Upper lobe of left lung (tissue), 6 donors: ENCODE measurements around the gene DNAJB11. TPM values are rescaled to one million over a fixed set of nuclear protein-coding genes. Genes with fewer than 3 reads are reported as not detected.

Experiments used
- ATAC-seq, 2 donors: fragments of 200-7000 bp; cut with Tn5 transposase; one replicate each; pipeline ENCODE4 v1.9.1; 2022; ENCODE audit warnings: mild to moderate bottlenecking in 2 of 2, moderate library complexity in 2 of 2; ENCODE audit not compliant: low FRiP score in 2 of 2
- DNase-seq, 2 donors: peaks; one replicate each; pipeline ENCODE4 v3.0.0-alpha.2; 2019 to 2020
- H3K27ac ChIP-seq, 4 donors: fragments of 200-600 bp; sonication (generic); one replicate each; pipeline ENCODE4 v1.5.1; 2016 to 2019
- H3K27me3 ChIP-seq, 4 donors: fragments of 200-600 bp; sonication (generic); one replicate each; pipeline ENCODE4 v1.5.1; 2017 to 2019
- H3K36me3 ChIP-seq, 4 donors: fragments of 200-600 bp; sonication (generic); one replicate each; pipeline ENCODE4 v1.5.1; 2016 to 2019
- H3K4me1 ChIP-seq, 4 donors: fragments of 200-600 bp; sonication (generic); one replicate each; pipeline ENCODE4 v1.5.1; 2018 to 2019
- H3K4me3 ChIP-seq, 4 donors: fragments of 200-600 bp; sonication (generic); one replicate each; pipeline ENCODE4 v1.5.1; 2017 to 2019; ENCODE audit warnings: mild to moderate bottlenecking in 2 of 4, moderate library complexity in 1 of 4
- H3K9me3 ChIP-seq, 4 donors: fragments of 200-600 bp; sonication (generic); one replicate each; pipeline ENCODE4 v1.5.1; 2018 to 2019
- EP300 ChIP-seq, 4 donors: sonication (generic); formaldehyde crosslinking; IDR thresholded peaks; one replicate each; pipeline ENCODE4 v1.5.1; 2017; ENCODE audit warnings: antibody characterized with exemption in 4 of 4, control low read depth in 2 of 4
- POLR2A ChIP-seq, 4 donors: fragments of 450-650 bp; IDR thresholded peaks; one replicate each; pipeline ENCODE4 v1.5.1; 2016 to 2017; ENCODE audit warnings: antibody characterized with exemption in 4 of 4, mild to moderate bottlenecking in 2 of 4
- POLR2AphosphoS5 ChIP-seq, 2 donors: sonication (generic); formaldehyde crosslinking; IDR thresholded peaks; one replicate each; pipeline ENCODE4 v1.5.1; 2017; ENCODE audit warnings: antibody characterized with exemption in 2 of 2
- WGBS, 2 donors: methylation state at CpG; one replicate each; pipeline ENCODE4 v1.1.5; 2017 to 2018; 5-methylcytosine and 5-hydroxymethylcytosine counted together
- total RNA-seq, 6 donors: library from RNA; depleted of rRNA in 4 of 6; stranded (reverse); fragments of >200 nt in 4 of 6; gene quantifications; one replicate each; pipeline versions ENCODE4 v1.1.0 to v1.2.1, GENCODE V29; 2016 to 2021
- TF ChIP-seq, protein P1 (sequence below), 6 experiments: fragments of 450-650 bp in 4 of 6; fragments of 200-600 bp in 2 of 6; sonication (generic) in 2 of 6; IDR thresholded peaks; one replicate each; pipeline ENCODE4 v1.5.1; 2016 to 2019; ENCODE audit warnings: antibody characterized with exemption in 6 of 6
- donor health status: DM: no; HTN: no; CAD: no; lungs with moderate emphysema.
- donor health status: DM: no; HTN: yes; CAD: no; lungs with severe emphysema.

The DNAJB11 gene
- total RNA-seq, 6 donors from 2014 or later, result 10.5 to 52.7 (median 38.9) TPM

DNA sequence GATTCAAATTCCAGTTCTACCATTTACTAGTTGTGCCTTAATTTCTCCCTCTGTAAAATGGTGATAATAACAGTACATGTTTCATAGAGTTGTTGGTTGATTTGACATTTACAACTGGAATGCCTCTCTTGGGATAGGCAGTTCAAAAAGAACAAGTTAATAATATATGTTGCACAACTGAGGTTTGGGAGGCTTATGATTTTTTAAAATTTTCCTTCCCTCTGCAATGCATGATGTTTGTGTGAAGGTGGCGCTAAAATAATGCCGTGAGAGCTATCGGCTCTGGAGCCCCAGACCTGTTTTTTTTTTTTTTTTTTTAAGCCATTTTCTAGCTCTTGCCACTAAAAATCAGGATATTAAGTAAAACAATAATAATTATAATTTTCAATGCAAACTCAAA, 18.6 kb downstream of the DNAJB11 start:
- Histone ChIP-seq H3K4me3 (no peak overlapping the region), H3K27me3 (no peaks in the 10 kb centered on the region), H3K4me1 (no peaks in the 10 kb centered on the region), H3K9me3 (no peaks in the 10 kb centered on the region), H3K36me3 (peaks cover 7 to 28% (median 14%) of the 10 kb centered on the region in 4 donors), H3K27ac (no peak overlapping the region)
- DNase-seq, result no peak
- no peak for ATAC-seq
- TF ChIP-seq EP300 (IDR thresholded peaks at IDR 0.05), result no peak
- TF ChIP-seq POLR2A (IDR thresholded peaks at IDR 0.05), result no peak
- 48 to 50% methylated on average over 3 of the region's 3 CpGs for WGBS, 2 donors

DNA sequence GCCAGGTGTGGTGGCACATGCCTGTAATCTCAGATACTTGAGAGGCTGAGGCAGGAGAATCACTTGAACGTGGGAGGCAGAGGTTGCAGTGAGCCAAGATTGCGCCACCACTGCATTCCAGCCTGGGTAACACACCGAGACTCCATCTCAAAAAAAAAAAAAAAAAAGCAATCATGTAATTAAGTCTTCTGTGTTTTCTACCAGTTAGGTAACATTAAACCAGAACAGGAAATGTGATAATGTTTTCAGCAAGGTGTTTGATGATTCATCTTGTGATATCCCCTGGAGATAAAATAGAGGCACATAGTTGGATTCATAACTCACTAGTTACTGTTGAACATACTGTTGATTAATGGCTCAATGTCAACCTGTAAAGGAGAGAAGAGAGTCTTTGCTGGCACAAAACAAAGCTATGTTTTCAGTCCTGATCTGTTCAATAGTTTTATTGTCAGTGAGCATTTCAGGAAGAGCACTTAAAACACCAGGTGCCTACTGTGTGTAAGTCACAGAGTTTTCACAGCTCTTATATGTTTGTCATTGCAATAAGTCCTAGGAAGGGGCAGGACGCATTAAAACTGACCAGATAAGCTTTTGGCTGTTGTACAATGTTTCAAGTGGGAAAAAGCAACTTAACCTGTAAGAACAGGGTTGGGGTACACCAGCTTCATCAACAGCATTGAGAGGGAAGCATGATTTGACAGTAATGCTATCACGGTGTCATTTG, 19.5 kb downstream of the DNAJB11 start:
- H3K4me3 ChIP-seq, result no peak overlapping the region
- peaks cover 1 to 19% (median 7%) of the 10 kb centered on the region in 4 donors for H3K36me3 ChIP-seq
- DNase-seq, result peak in 1 of 2 donors; percentile 65
- H3K27ac ChIP-seq, result no peak overlapping the region
- H3K4me1 ChIP-seq, result no peaks in the 10 kb centered on the region
- no peaks in the 10 kb centered on the region for H3K9me3 ChIP-seq
- TF ChIP-seq, protein P1, sequence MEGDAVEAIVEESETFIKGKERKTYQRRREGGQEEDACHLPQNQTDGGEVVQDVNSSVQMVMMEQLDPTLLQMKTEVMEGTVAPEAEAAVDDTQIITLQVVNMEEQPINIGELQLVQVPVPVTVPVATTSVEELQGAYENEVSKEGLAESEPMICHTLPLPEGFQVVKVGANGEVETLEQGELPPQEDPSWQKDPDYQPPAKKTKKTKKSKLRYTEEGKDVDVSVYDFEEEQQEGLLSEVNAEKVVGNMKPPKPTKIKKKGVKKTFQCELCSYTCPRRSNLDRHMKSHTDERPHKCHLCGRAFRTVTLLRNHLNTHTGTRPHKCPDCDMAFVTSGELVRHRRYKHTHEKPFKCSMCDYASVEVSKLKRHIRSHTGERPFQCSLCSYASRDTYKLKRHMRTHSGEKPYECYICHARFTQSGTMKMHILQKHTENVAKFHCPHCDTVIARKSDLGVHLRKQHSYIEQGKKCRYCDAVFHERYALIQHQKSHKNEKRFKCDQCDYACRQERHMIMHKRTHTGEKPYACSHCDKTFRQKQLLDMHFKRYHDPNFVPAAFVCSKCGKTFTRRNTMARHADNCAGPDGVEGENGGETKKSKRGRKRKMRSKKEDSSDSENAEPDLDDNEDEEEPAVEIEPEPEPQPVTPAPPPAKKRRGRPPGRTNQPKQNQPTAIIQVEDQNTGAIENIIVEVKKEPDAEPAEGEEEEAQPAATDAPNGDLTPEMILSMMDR (IDR thresholded peaks at IDR 0.05), result no peak
- TF ChIP-seq POLR2AphosphoS5 (IDR thresholded peaks at IDR 0.05) (no peak), EP300 (IDR thresholded peaks at IDR 0.05) (no peak), POLR2A (IDR thresholded peaks at IDR 0.05) (no peak)
- no peak for ATAC-seq
- WGBS, 2 donors, result 60 to 61% methylated on average over 5 of the region's 5 CpGs
- no peaks in the 10 kb centered on the region for H3K27me3 ChIP-seq

DNA sequence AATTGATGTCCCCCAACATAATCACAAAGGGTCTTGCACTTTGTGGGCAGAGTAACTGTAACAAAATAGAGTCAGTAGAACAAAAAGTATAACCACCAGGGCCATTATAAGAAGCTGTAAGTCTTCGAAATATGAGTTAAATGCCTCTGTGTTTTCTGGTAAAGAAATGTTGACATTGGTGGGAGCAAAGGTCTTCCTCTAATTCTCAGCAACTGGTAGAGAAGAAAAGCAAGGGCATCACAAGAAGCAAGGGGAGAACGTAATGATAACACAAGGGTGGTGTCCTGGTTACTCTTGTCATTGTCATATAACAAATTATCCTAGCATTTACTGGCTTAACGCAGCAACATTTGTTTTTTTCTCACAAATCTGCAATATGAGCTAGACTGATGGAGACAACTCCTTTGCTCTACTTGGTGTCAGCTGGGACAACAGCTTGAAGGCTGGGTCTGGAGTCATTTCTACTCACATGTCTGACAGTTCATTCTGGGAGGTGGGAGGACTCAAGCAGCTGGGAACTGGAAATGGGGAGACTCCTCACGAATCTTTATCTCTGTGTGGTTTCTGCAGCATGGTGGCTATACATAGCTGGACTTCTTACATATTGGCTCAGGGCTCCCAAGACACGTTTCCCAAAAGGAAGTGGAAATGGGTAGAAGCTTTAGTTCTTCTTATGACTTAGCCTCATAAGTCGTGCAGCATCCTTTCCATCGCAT, 20.2 kb downstream of the DNAJB11 start:
- H3K4me3 ChIP-seq, result no peak overlapping the region
- no peak for DNase-seq
- H3K27ac ChIP-seq, result no peak overlapping the region
- ATAC-seq, result no peak
- 78% methylated on average over 7 of the region's 7 CpGs for WGBS, 2 donors
- H3K4me1 ChIP-seq, result no peaks in the 10 kb centered on the region
- H3K27me3 ChIP-seq, result no peaks in the 10 kb centered on the region
- H3K36me3 ChIP-seq, result peaks cover 0 to 11% (median under 1%) of the 10 kb centered on the region in 4 donors
- no peaks in the 10 kb centered on the region for H3K9me3 ChIP-seq
- TF ChIP-seq POLR2A (IDR thresholded peaks at IDR 0.05) (no peak), EP300 (IDR thresholded peaks at IDR 0.05) (no peak), POLR2AphosphoS5 (IDR thresholded peaks at IDR 0.05) (no peak)
- TF ChIP-seq, protein P1 (IDR thresholded peaks at IDR 0.05), result no peak

DNA sequence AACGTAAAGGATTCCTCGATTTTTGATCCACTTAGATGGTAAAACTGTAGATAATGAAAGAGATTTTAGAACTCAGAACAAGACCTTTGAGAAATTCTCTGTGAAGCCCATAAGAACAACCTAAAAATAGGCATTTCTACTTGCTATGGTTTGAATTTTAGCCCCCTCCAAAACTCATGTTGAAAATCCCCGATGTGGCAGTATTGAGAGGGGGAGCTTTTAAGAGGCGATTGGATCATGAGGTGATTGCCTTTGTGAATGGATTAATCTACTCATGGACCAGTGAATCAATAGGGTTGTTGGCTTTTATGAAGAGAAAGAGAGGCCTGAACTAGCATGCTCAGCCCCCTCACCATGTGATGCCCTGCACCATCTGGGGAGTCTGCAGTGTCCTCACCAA, 22.2 kb downstream of the DNAJB11 start:
- Histone ChIP-seq H3K4me3 (no peak overlapping the region), H3K36me3 (no peaks in the 10 kb centered on the region), H3K9me3 (no peaks in the 10 kb centered on the region), H3K4me1 (no peaks in the 10 kb centered on the region), H3K27me3 (no peaks in the 10 kb centered on the region), H3K27ac (no peak overlapping the region)
- no peak for DNase-seq
- 86 to 93% methylated on average over 4 of the region's 4 CpGs for WGBS, 2 donors
- ATAC-seq, result no peak
- TF ChIP-seq, protein P1 (IDR thresholded peaks at IDR 0.05), result no peak
- TF ChIP-seq POLR2AphosphoS5 (IDR thresholded peaks at IDR 0.05) (no peak), POLR2A (IDR thresholded peaks at IDR 0.05) (no peak), EP300 (IDR thresholded peaks at IDR 0.05) (no peak)

DNA sequence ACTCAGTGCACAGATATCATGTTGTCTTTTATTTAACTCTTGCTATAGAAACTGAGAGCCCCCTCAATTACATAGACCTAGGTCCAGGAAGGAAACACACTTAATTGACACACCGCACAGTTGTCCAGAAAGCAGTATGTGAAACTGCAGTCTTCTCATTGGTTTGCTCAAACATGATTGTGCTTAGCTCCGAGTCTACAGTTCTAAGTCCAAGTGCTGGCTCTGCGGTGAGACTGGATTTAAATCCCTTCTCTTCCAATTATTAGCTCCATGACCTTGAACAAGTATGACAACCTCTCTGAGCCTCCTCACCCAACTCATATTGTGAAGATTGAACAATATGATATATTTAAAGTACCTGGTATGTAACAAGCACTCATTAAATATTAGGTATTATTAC, 23.3 kb downstream of the DNAJB11 start:
- Histone ChIP-seq H3K36me3 (no peaks in the 10 kb centered on the region), H3K9me3 (no peaks in the 10 kb centered on the region), H3K27ac (no peak overlapping the region), H3K4me1 (no peaks in the 10 kb centered on the region), H3K27me3 (no peaks in the 10 kb centered on the region), H3K4me3 (no peak overlapping the region)
- WGBS, 2 donors, result 93 to 94% methylated on average over 3 of the region's 3 CpGs
- TF ChIP-seq, protein P1 (IDR thresholded peaks at IDR 0.05), result no peak
- DNase-seq (no peak), ATAC-seq (no peak)
